ENCODE data around the gene CTIF.

The CTIF gene

GRCh38 chr18:48762022-48762421 is 223.2 kb downstream of the CTIF start:
- DNase-seq, result no peak

GRCh38 chr18:48762836-48763718 is 224.2 kb downstream of the CTIF start:
- no peak for DNase-seq

GRCh38 chr18:48763719-48764100 is 224.9 kb downstream of the CTIF start:
- no peak for DNase-seq

- DNase-seq, result no peak
Measured at GRCh38 chr18:48765053-48765452, 226.2 kb downstream of the CTIF start.

GRCh38 chr18:48766026-48766425 is 227.2 kb downstream of the CTIF start:
- no peak for DNase-seq

- no peak for DNase-seq
Measured at GRCh38 chr18:48766487-48766886, 227.7 kb downstream of the CTIF start.

- no peak for DNase-seq
Measured at GRCh38 chr18:48767090-48767690, 228.4 kb downstream of the CTIF start.

- DNase-seq, result no peak
Measured at GRCh38 chr18:48769006-48769636, 230.3 kb downstream of the CTIF start.

- no peak for DNase-seq
Measured at GRCh38 chr18:48770243-48770642, 231.4 kb downstream of the CTIF start.

- DNase-seq, result no peak
Measured at GRCh38 chr18:48771641-48772375, 233.0 kb downstream of the CTIF start.

GRCh38 chr18:48772457-48772856 is 233.6 kb downstream of the CTIF start:
- DNase-seq, result no peak

GRCh38 chr18:48773821-48774220 is 235.0 kb downstream of the CTIF start:
- no peak for DNase-seq

- DNase-seq, result no peak
Measured at GRCh38 chr18:48774941-48775340, 236.1 kb downstream of the CTIF start.

- no peak for DNase-seq
Measured at GRCh38 chr18:48775372-48776155, 236.7 kb downstream of the CTIF start.

GRCh38 chr18:48776156-48776555 is 237.3 kb downstream of the CTIF start:
- DNase-seq, result no peak

GRCh38 chr18:48776641-48777025 is 237.8 kb downstream of the CTIF start:
- DNase-seq, result no peak

GRCh38 chr18:48777026-48777743 is 238.4 kb downstream of the CTIF start:
- DNase-seq, result peak; percentile 67

GRCh38 chr18:48777744-48778116 is 238.9 kb downstream of the CTIF start:
- DNase-seq, result no peak

- no peak for DNase-seq
Measured at GRCh38 chr18:48778344-48779011, 239.6 kb downstream of the CTIF start.

GRCh38 chr18:48779462-48779861 is 240.6 kb downstream of the CTIF start:
- DNase-seq, result no peak

- no peak for DNase-seq
Measured at GRCh38 chr18:48780201-48780912, 241.5 kb downstream of the CTIF start.

Data from activated gamma-delta T cell treated with Interleukin-2 at 50 U/mL for 16 hours (primary cell).